GM19438 (cell line): ENCODE data around the gene ZNF804B.

Experiments used
- ATAC-seq: cut with Tn5 transposase; IDR thresholded peaks from one replicate; pipeline ENCODE4 v1.9.1; 2021; ENCODE audit warnings: low read depth; ENCODE audit not compliant: unreplicated experiment

The ZNF804B gene

DNA sequence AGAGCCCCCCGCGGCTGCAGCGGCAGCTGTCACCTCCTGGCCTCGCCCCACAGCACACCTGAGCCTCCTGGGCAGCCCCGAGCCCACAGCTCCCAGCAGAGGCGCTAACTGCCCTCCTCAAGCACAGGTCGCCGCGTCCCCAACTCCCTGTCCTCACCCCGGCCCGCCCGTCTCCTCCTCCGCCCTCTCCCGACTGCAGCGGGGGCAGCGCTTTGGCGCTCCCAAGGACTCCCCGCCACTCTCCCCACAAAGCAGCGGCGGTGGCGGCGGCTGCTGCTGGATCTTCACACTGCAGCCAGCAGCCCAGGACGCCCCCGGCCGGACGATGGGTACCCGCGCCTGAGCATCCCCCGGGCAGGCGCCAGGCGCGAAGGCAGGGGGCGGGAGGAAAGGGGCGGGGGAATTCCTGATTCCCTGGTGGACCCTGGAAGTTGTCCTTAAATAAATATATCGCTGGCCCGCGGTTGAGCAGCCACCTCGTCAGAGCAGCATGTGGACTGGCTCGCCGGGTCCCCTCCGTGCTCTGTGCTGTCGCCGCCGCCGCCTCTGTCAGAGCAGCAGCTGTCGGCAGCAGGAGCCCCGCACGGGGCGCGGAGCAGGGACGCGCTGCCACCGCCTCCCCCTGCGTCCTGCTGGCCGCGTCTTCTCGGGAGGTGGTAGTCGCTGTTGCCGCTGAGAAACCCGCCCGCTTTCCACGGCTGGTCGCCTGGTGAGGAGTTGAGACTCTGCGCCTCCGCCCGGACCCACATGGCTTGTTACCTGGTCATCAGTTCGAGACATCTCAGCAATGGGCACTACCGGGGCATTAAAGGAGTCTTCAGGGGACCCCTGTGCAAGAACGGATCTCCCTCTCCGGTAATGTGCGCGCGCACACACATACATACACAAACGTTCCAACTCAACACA is at the start of gene ZNF804B:
Gene ZNF804B, plus strand, starts transcription at position 471 of the 906 bp plus-strand sequence. Its CDS starts 277 bp downstream, at position 748.
- ATAC-seq: no peak

DNA sequence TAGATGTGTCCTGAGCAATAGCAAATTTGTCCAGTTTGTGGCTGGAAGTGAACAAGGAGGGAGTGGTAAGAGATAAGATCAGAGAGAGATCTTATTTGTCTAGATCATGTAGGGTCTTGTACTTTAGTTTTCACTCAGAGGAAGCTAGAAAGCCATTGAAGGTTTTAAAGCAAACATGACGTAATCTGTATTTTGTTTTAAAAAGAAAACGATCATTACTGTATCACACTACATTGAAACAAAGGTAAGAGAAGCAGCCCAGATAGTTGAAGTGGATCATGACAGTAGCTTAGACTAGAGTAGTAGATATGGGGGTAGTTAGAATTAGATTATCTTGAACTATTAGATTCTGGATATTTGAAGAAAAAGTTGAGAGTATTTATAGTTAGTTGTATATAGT is 23.6 kb upstream of the ZNF804B start:
- no peak for ATAC-seq

DNA sequence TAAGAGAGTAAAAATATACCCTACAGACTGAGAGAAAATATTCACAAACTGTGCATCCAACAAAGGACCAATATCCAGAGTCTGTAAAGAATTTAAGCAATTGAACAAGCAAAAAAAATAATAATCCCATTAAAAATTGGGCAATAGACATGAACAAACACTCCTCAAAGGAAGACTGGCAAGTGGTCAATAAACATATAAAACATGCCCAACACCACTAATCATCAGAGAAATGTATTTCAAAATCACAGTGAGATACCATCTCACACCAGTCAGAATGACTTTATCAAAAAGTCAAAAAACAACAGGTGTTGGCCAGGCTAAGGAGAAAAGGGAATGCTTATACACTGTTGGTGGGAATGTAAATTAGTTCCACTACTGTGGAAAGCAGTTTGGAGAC is 21.9 kb upstream of the ZNF804B start:
- ATAC-seq: no peak

DNA sequence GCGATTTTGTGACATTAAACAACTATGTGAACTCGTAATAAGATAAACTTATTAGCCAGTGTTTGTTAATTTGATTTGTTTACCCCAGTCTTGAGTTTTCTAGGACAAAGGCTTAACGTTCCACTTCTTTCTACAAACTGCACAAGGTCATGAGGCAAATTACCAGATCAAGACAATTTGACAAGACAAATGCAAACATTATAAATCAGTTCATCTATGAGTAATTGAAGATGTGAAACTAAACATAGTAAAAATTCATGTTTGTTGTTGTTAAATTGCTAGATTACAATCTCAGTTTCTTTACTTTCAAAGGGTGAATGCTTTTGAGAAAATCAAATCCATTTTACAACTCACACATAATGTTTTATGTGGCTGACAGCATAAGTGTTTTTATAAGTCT is 13.4 kb upstream of the ZNF804B start:
- ATAC-seq: no peak

DNA sequence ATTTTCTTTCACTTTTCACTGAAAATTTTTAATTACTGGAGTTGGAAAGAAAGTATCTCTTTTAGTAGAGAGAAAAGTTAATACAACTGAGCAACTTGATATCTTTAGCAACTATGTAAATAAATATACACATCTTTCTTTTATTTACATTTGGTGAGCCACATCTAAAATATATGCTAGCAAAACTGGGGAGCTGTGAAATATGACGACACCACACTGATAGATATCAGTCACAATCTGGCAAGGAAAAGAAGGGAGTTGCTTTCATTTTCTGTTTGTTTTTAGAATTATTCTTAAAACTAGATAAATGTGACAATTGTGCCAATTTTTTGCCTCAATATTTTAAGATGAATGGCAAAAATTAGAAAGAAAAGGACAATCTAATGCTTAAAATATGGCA is 2.7 kb upstream of the ZNF804B start:
- ATAC-seq: no peak

DNA sequence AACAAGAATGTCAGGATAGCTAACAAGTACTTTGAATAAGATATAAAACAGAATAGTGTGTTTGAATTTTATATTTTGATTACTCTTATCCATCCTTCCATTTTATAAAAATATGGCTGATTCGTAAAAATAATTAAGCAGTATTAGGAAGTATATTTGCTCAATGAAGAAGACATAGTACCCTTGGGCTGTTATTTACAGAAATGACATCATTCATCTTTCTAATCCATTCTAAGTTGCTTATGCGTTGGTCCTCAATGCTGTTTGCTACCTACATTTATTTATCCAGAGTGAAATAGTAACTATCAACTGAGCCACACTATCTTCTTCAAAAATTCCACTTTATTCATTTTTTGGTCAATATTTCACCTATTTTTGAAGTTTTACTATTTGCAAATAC is 2.1 kb upstream of the ZNF804B start:
- ATAC-seq: no peak

DNA sequence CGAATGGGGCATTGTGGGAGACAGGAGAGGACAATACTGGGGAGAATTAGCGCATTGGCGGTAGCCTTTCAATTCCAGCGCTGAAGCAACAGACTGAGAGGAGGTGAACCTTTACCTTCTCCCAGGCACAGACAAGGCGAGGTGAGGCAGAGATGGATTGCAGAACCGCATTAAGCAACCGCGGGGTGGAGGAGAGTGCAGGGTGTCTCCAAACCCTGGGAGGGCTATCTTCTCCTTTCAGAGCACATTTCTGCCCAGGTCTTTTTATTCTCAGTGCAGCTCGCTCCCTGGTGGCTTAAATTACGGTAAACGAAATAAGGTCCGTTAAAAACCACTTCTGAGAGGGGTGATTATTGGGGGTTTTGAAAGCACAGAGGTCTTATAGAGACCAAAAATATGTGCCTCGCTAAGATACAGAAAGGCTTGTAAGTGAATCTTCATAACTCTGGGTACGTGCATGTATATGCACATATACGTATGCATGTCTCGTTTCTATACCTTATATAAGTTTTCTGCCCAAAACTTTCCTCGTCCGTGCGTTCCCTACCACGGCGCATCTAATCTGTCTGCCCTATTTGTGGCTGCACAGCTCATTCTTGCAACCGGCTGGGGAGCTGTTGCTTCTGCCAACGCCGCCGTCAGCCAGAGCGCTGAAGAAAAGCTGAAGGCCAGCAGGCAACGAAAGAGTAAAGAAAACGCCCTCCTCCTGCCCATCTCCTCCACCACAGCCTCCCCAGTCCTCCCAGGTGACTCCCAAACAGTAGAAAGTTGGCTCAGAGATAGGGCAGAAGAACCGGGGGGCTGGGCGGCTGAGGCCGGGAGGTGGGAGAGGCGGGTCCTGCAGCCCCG is 895 bp upstream of the ZNF804B start:
- ATAC-seq: no peak

DNA sequence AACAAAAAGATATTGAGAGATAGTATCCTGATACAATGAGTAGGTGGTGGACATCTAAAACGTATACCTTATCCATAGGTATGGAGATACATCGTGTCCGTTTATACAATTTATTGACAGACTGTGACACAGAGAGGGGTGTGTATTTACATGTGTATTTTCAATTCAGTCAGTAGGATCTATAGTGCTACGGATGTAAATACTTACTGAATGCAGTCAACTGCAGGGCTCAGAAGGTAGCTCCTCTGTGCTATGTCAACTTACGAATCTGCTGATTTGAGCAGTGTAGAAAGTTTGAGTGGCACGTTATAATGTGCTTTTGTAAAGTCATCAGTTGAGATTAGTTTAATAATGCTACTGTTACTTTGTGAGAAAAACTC is 626 bp downstream of the ZNF804B start:
- ATAC-seq: no peak

DNA sequence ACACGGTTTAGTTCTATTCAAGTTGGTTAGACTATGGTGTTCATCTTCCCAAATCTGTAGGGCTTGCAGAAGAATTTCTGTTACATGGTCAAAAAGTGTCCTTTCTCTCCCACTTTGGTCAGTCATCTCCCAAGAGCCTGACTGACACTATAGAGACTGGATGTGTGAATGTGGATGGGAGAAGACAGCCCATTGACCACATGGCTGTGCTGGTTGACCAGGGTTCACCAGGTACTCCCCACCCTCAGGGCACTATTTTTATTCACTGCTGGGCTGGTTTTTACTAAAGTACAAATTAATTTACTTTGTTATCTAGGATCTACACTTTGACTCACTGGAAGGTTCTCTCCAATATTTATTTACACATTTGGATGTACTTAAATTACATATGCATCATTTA is 2.3 kb downstream of the ZNF804B start:
- ATAC-seq: no peak

DNA sequence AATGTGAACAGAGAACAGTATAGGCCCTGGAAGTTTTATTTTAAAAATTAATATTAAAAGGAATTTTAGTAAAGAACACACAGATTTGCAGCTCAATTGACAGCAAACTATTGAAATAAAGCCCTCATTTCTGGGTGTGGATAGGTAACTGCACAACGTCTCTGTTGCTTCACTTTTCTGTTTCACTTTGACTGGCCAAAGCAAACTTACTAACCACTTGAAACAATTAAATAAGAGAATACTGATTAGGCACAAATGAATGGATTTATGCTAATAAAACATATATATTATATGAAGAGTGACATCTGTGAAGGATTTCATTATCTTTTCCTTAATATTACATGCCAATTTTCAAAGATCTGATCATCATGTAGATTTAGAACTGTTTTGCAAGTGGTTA is 11.9 kb downstream of the ZNF804B start:
- ATAC-seq: no peak

DNA sequence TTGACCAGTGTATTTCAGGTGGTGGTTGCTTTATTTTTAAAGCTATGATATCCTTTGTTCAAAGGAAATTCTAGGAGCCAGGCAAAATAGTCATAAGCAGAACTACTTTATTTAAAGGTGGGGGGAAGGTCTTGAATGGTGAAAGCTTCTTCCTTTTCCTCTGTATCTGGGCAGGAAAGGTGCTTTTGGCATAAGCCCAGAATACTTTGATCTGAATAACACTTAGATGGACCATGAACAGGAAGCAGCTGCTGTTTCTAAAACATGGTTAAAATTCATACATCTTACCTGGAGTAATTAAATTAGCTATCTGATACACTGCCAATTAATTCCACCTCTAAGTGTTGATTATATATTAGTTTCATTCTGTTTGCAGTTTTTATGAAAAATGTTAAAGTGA is 13.3 kb downstream of the ZNF804B start:
- no peak for ATAC-seq

DNA sequence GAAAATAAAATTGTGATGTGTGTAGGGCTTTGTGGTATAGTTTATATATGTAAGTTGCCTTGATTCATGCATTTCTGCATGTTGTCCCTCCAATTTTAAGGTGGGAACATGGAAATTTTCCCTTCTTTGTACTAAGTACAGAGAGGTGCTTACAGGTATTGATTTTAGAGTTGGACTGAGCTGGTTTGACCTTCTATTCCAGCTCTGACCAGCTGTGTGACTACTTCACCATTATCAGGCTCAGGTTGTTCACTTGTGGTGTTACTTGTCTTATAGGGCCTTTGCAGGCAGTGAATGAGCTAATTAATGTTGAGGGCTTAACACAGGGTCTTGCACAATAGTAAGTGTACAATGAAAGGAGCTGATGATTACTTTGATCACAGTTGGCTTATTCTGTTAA is 16.3 kb downstream of the ZNF804B start:
- no peak for ATAC-seq

DNA sequence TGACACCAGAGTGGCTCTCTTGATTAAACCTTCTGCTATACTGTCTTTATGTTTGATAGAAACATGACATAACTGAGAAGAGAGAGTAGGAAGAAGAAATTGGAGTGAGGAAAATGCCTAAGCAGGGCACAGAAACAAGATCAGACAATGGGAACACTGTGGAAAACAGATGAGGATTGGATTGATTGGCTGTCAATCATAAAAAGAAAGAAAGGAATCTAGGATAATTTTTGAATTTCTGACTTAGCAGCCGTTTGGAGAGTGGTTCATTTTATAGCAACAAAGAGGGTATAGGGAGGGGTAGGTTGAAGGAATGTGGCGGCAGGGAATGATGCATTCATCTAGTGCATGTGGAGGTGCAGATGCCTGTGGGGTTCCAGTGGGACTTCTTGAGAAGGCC is 28.3 kb downstream of the ZNF804B start:
- no peak for ATAC-seq

DNA sequence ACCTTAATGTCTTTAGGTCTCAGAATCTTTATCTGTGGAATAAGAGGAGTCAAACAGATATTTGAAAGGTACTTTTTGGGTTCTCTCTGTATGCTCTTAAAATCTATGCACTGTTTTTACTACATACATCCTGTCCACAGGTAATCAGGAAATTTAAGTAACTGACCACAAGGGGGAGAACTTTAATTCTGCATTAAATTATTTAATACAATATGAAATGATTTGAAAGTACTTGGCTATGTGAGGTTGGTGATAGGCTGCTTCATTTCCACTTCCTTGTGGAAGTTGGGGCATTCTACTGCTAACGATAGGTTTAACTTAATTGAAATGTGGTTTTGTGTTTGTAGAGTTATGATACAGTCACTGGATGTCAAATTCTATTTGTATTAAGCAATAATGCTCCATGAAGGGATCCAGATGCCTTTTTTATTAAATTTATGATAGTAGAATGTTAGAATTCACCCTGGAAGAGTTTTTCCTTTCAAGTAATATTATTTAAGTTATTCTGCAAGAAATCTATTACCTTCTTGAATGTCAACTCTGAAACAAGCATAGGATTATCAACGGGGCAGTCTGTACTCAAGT is 30.1 kb downstream of the ZNF804B start:
- no peak for ATAC-seq

DNA sequence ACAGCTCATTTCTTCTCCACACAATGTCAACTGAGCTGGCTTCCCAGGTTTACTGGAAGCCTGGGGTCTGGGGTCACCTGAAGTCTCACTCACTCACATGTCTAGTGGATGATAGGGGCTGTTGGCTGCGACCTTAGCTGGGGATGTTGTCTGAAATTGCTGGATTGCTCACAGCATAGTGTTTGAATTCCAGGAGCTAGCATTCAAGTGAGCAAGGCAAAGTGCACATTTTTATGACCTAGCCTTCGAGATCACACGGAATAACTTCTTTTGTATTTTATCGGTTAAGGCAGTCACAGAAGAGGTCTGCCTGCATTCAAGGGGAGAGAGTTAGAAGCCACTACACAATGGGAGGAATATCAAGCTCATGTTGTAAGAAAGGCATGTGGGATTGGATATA is 32.4 kb downstream of the ZNF804B start:
- ATAC-seq: no peak

DNA sequence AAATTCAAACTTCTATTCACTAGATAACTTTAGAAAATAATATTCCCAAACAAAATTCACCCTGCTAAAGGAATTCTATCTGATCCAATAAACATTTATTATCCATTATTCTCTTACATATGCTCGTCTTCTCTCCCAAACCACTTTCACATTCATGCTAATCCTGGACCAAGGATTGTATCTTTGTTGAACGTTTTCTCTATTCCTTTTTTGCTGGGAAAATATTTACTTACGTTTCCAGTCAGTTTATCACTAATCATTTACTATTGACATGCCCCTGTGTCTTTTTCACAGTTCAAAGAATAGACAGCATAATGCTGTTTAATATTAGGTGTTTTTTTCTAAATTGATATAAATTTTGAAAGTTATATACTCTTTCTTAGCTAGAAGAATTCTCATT is 32.9 kb downstream of the ZNF804B start:
- ATAC-seq: no peak

DNA sequence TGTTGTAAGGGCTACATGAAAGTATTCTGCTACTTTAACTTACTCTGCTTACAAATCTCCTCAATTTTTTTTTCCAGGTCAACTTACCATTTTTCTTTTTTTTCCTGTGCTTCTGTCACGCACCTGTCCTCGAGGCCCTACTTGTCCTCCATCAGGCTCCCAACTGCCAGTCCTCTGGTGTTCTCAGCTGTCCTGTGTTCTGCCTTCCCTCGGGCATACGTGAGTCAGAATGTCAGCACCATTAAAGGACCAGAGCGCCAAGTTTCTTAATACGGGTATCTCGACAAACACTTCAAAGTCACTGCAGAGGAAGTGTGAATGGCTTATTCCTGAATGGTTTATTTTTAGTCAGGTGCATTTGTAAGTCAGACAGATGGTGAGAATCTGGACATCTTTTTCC is 36.1 kb downstream of the ZNF804B start, which contains the start of gene TEX47:
Gene TEX47, minus strand, starts transcription at position 185 of the 400 bp plus-strand sequence. CDS start 795 bp downstream, outside the sequence.
- no peak for ATAC-seq

DNA sequence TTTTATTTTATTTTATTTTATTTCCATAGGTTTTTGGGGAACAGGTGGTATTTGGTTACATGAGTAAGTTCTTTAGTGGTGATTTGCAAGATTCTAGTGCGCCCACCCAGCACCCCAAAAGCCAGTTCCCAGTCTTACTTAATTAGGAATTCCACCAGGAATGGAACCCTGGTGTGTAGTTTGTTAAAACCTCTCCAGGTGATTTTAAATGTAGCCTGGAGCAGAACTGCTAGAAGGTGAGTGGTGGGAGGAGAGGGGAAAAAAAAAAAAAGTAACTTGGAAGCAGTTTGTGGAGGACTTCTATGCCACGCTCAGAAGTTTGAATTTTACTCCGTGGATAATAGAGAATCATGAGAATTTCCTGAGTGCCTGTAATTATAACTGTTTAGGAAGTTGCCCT is 41.5 kb downstream of the ZNF804B start:
- ATAC-seq: no peak

DNA sequence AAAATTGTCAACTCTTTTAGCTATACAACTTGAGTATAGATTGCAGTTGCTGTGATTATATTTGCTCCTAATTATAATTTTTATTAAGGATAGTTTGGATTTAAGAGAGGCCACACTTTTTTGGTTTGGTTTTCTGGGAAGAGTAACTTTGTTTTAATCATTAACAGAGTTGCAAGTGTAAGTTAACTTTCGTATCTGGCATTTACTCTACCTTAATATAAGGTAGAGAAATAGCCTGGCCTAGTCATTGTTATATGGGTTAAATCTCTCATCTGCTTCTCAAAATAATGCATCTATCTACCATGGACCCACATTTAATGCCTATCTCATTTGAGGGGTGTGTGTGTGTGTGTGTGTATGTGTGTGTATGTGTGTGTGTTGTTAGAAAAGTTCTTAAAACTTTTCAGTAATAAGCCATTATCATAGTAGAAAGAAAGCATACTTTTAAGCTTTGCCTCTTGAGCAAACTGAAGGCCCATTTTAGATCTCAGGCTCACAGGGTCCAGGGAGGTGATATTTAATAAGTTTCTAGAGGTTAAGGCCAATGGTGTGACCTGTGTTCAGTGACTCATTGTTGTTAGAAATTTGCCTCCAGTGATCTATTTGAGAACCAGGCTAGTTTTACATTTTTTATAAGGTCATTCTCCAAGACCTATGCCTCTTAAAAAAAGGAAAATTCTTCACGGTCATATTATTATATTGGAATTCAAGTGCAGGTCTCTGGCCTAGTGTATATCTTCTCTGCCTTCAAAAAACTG is 47.0 kb downstream of the ZNF804B start:
- ATAC-seq: no peak

DNA sequence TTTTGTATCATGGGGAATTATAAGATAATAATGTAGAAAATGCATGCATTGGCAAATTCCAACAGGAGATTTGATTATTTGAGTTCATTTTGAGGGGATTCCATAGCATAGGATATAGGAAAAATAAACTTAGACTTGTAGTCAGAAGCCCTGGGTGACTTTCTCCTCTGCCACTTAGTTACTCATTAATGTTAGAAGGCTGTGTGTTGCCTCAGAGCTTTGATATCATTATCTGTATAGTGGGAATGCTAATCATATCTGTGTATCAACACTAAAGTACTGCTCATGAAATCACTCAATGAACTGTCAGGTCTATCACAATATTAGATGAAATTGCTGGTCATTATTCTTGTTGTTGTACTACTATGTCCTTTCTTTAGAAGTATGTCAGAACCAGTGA is 59.1 kb downstream of the ZNF804B start:
- ATAC-seq: no peak
